ENCODE results near the gene PIP5K1A. TPM values are rescaled to one million over a fixed set of nuclear protein-coding genes. Genes with fewer than 3 reads are reported as not detected.

The PIP5K1A gene
- total RNA-seq, 2 experiments from 2014 or later: 53.9 to 61.1 TPM

DNA sequence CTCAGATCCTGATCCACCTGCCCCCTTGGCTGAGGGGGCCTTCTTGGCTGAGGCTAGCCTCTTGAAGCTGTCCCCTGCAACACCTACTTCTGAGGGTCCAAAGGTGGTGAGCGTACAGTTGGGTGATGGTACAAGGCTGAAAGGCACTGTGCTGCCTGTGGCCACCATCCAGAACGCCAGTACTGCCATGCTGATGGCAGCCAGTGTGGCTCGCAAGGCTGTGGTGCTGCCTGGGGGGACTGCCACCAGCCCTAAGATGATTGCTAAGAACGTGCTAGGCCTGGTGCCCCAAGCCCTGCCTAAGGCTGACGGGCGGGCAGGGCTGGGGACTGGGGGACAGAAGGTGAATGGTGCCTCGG, 89.0 kb downstream of the PIP5K1A start:
- H3K36me3 Mint-ChIP-seq (ENCODE audit: low read depth): peaks cover 57% of the 10 kb centered on the region
- H3K9me3 Mint-ChIP-seq: no peaks in the 10 kb centered on the region
- H3K4me1 Mint-ChIP-seq: peaks cover 23% of the 10 kb centered on the region
- H3K4me3 Mint-ChIP-seq: no peak overlapping the region
- DNase-seq: no peak
- H3K27ac Mint-ChIP-seq: no peak overlapping the region
- no peaks in the 10 kb centered on the region for H3K27me3 Mint-ChIP-seq
- ChIA-PET CTCF (no interaction called here), POLR2A (no interaction called here)

DNA sequence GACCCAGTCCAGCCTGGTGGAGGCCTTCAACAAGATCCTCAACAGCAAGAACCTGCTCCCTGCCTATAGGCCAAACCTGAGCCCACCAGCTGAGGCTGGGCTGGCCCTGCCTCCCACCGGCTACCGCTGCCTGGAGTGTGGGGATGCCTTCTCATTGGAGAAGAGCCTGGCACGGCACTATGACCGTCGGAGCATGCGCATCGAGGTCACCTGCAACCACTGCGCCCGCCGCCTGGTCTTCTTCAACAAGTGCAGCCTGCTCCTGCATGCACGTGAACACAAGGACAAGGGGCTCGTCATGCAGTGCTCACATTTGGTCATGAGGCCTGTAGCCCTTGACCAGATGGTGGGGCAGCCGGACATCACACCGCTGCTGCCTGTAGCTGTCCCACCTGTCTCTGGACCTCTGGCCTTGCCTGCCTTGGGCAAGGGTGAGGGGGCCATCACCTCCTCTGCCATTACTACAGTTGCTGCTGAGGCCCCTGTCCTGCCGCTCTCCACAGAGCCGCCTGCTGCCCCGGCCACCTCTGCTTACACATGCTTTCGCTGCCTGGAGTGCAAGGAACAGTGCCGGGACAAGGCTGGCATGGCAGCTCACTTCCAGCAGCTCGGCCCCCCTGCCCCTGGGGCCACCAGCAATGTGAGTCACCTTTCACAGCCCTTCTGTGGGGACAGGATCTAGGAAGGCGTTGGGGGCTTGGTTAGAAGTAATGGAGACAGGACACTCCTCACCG, 89.6 kb downstream of the PIP5K1A start:
- Mint-ChIP-seq H3K4me3 (no peak overlapping the region), H3K9me3 (no peaks in the 10 kb centered on the region), H3K27ac (no peak overlapping the region), H3K27me3 (no peaks in the 10 kb centered on the region), H3K36me3 (ENCODE audit: low read depth) (peaks cover 61% of the 10 kb centered on the region), H3K4me1 (peaks cover 22% of the 10 kb centered on the region)
- DNase-seq: no peak
- ChIA-PET POLR2A (interaction anchor here (1.2 kb wide), 1 partner anchor 24 kb away, joined by 3 read pairs; no protein-coding TSS in a partner anchor), CTCF (no interaction called here)

- no peak for DNase-seq
- H3K36me3 Mint-ChIP-seq (ENCODE audit: low read depth): peaks cover 64% of the 10 kb centered on the region
- no peak overlapping the region for H3K27ac Mint-ChIP-seq
- no peak overlapping the region for H3K4me3 Mint-ChIP-seq
- POLR2A ChIA-PET: interaction anchor here (1.2 kb wide), 1 partner anchor 23 kb away, joined by 3 read pairs; no protein-coding TSS in a partner anchor
- H3K27me3 Mint-ChIP-seq: no peaks in the 10 kb centered on the region
- H3K9me3 Mint-ChIP-seq: no peaks in the 10 kb centered on the region
- peaks cover 17% of the 10 kb centered on the region for H3K4me1 Mint-ChIP-seq
- CTCF ChIA-PET: no interaction called here
Observed at GRCh38 chr1:151288502-151288901, 90.2 kb downstream of the PIP5K1A start.

- Mint-ChIP-seq H3K36me3 (ENCODE audit: low read depth) (peaks cover 67% of the 10 kb centered on the region), H3K27ac (no peak overlapping the region), H3K4me1 (peaks cover 9% of the 10 kb centered on the region), H3K4me3 (no peak overlapping the region), H3K9me3 (no peaks in the 10 kb centered on the region), H3K27me3 (no peaks in the 10 kb centered on the region)
- no peak for DNase-seq
- ChIA-PET POLR2A (interaction anchor here (1.2 kb wide), 1 partner anchor 22 kb away, joined by 3 read pairs; no protein-coding TSS in a partner anchor), CTCF (no interaction called here)
Observed at GRCh38 chr1:151289080-151289935, 91.0 kb downstream of the PIP5K1A start.

- POLR2A ChIA-PET: no interaction called here
- H3K27ac Mint-ChIP-seq: peak overlapping the region; percentile 35
- CTCF ChIA-PET: no interaction called here
Observed at GRCh38 chr1:151289991-151290708, 91.8 kb downstream of the PIP5K1A start.

GRCh38 chr1:151290709-151291303, 92.5 kb downstream of the PIP5K1A start:
- H3K9me3 Mint-ChIP-seq: no peaks in the 10 kb centered on the region
- ChIA-PET POLR2A (no interaction called here), CTCF (no interaction called here)
- peaks cover 6% of the 10 kb centered on the region for H3K4me1 Mint-ChIP-seq
- no peak for DNase-seq
- H3K27ac Mint-ChIP-seq: no peak overlapping the region
- no peak overlapping the region for H3K4me3 Mint-ChIP-seq
- peaks cover 71% of the 10 kb centered on the region for H3K36me3 Mint-ChIP-seq (ENCODE audit: low read depth)
- H3K27me3 Mint-ChIP-seq: no peaks in the 10 kb centered on the region

More at GRCh38 chr1:151289991-151290708, 91.8 kb downstream of the PIP5K1A start:
- Mint-ChIP-seq H3K27me3 (no peaks in the 10 kb centered on the region), H3K36me3 (ENCODE audit: low read depth) (peaks cover 70% of the 10 kb centered on the region), H3K4me1 (peaks cover 6% of the 10 kb centered on the region), H3K9me3 (no peaks in the 10 kb centered on the region), H3K4me3 (no peak overlapping the region)
- DNase-seq: no peak

- Mint-ChIP-seq H3K27ac (peak overlapping the region; percentile 31), H3K9me3 (no peaks in the 10 kb centered on the region), H3K4me1 (peaks cover 4% of the 10 kb centered on the region), H3K27me3 (no peaks in the 10 kb centered on the region), H3K36me3 (ENCODE audit: low read depth) (peaks cover 59% of the 10 kb centered on the region), H3K4me3 (no peak overlapping the region)
- DNase-seq: no peak
- CTCF ChIA-PET: interaction anchor here (1.0 to 1.1 kb wide), 2 partner anchors 8 to 48 kb away, joined by 3 to 4 read pairs; no protein-coding TSS in a partner anchor
- POLR2A ChIA-PET: interaction anchor here (0.6 to 3.6 kb wide), 6 partner anchors 9 to 48 kb away, joined by 3 to 18 read pairs (median 6); partner anchors contain the start of gene ZNF687
Observed at GRCh38 chr1:151292207-151293030, 94.1 kb downstream of the PIP5K1A start.

GRCh38 chr1:151293093-151293492, 94.7 kb downstream of the PIP5K1A start:
- Mint-ChIP-seq H3K4me1 (peaks cover 4% of the 10 kb centered on the region), H3K27ac (peak overlapping the region; percentile 31)
- POLR2A ChIA-PET: interaction anchor here (0.6 to 3.6 kb wide), 6 partner anchors 10 to 47 kb away, joined by 3 to 18 read pairs (median 7); partner anchors contain the start of gene ZNF687

GRCh38 chr1:151294742-151295462, 96.5 kb downstream of the PIP5K1A start:
- no peak for DNase-seq
- Mint-ChIP-seq H3K4me3 (no peak overlapping the region), H3K9me3 (no peaks in the 10 kb centered on the region), H3K4me1 (no peaks in the 10 kb centered on the region), H3K27ac (no peak overlapping the region), H3K36me3 (ENCODE audit: low read depth) (peaks cover 65% of the 10 kb centered on the region), H3K27me3 (no peaks in the 10 kb centered on the region)
- POLR2A ChIA-PET: interaction anchor here (1.1 to 3.6 kb wide), 4 partner anchors 11 to 17 kb away, joined by 5 to 18 read pairs (median 12); partner anchors contain the start of gene ZNF687
- CTCF ChIA-PET: interaction anchor here (1.2 to 2.6 kb wide), 3 partner anchors 11 to 46 kb away, joined by 3 to 8 read pairs (median 5); partner anchors contain the start of gene ZNF687

More at GRCh38 chr1:151293093-151293492, 94.7 kb downstream of the PIP5K1A start:
- CTCF ChIA-PET: no interaction called here
- Mint-ChIP-seq H3K9me3 (no peaks in the 10 kb centered on the region), H3K4me3 (no peak overlapping the region), H3K36me3 (ENCODE audit: low read depth) (peaks cover 65% of the 10 kb centered on the region), H3K27me3 (no peaks in the 10 kb centered on the region)
- DNase-seq: no peak
